Measurements from ENCODE around the gene CCDC146.

- TF ChIP-seq NFYA (IDR thresholded peaks at IDR 0.05; ENCODE audit: borderline replicate concordance, low read depth, low read length), result no peak
- TF ChIP-seq TCF12 (IDR thresholded peaks at IDR 0.05; ENCODE audit: low read depth, low read length), result no peak
- 0 out of 2 replicates have a peak, but pooled peaks have one; percentile 22 for TF ChIP-seq RB1 (IDR thresholded peaks at IDR 0.05; ENCODE audit: borderline replicate concordance)
- no peak for TF ChIP-seq ZNF24 (IDR thresholded peaks at IDR 0.05)
- no peak for TF ChIP-seq CEBPB (IDR thresholded peaks at IDR 0.05; ENCODE audit: borderline replicate concordance in 1 of 2, low read depth in 2 of 2, low read length in 2 of 2)
- TF ChIP-seq MXI1 (IDR thresholded peaks at IDR 0.05; ENCODE audit: low read depth, low read length), result no peak
- no peak for TF ChIP-seq SRF (IDR thresholded peaks at IDR 0.05; ENCODE audit: low read depth in 2 of 2, low read length in 2 of 2)
Observed at GRCh38 chr7:77199013-77199966, 76.9 kb downstream of the CCDC146 start, which contains the start of gene FGL2.

Data from GM12878 (cell line).